ENCODE results near the gene HNF1B.

Gene HNF1B

GRCh38 chr17:37718324-37719048 lies 26.4 kb downstream of the HNF1B start:
- CTCF ChIA-PET = interaction anchor here (0.8 to 1.2 kb wide), 2 partner anchors 14 to 34 kb away, joined by 3 read pairs; no protein-coding TSS in a partner anchor
- POLR2A ChIA-PET = no interaction called here

GRCh38 chr17:37717627-37718323 lies 27.1 kb downstream of the HNF1B start:
- Histone ChIP-seq H3K4me1 (ENCODE audit: control extremely low read depth in 1 of 4, control insufficient read depth in 4 of 4, insufficient read depth in 4 of 4, low read length in 3 of 4) (no peaks in the 10 kb centered on the region), H3K27me3 (replicated peaks in 2 of 5; ENCODE audit: control insufficient read depth in 4 of 5, insufficient read depth in 5 of 5, low read length in 4 of 5) (peaks cover 0 to 34% (median 9%) of the 10 kb centered on the region in 5 experiments), H3K4me3 (ENCODE audit: control insufficient read depth in 1 of 7, extremely low read depth in 1 of 7, insufficient read depth in 4 of 7, low read depth in 2 of 7, low read length in 6 of 7) (no peak overlapping the region), H3K27ac (ENCODE audit: insufficient read depth in 1 of 2, low read depth in 1 of 2, low read length in 2 of 2, poor library complexity in 1 of 2, severe bottlenecking in 2 of 2) (no peak overlapping the region), H3K9me3 (ENCODE audit: control extremely low read depth in 1 of 5, control insufficient read depth in 4 of 5, insufficient read depth in 2 of 5, low read depth in 1 of 5, low read length in 4 of 5) (no peaks in the 10 kb centered on the region), H3K36me3 (ENCODE audit: control insufficient read depth in 4 of 4, insufficient read depth in 4 of 4, low read length in 3 of 4) (no peaks in the 10 kb centered on the region)
- ChIA-PET POLR2A (no interaction called here), CTCF (interaction anchor here (0.8 to 1.2 kb wide), 2 partner anchors 13 to 33 kb away, joined by 3 read pairs; no protein-coding TSS in a partner anchor)
- DNase-seq = no peak
- 100% methylated on average over 3 of the region's 3 CpGs for WGBS (ENCODE audit: insufficient coverage)

More at GRCh38 chr17:37718324-37719048, 26.4 kb downstream of the HNF1B start:
- DNase-seq = no peak
- Histone ChIP-seq H3K9me3 (ENCODE audit: control extremely low read depth in 1 of 5, control insufficient read depth in 4 of 5, insufficient read depth in 2 of 5, low read depth in 1 of 5, low read length in 4 of 5) (no peaks in the 10 kb centered on the region), H3K4me1 (ENCODE audit: control extremely low read depth in 1 of 4, control insufficient read depth in 4 of 4, insufficient read depth in 4 of 4, low read length in 3 of 4) (no peaks in the 10 kb centered on the region), H3K27ac (ENCODE audit: insufficient read depth in 1 of 2, low read depth in 1 of 2, low read length in 2 of 2, poor library complexity in 1 of 2, severe bottlenecking in 2 of 2) (no peak overlapping the region), H3K27me3 (replicated peaks in 2 of 5; ENCODE audit: control insufficient read depth in 4 of 5, insufficient read depth in 5 of 5, low read length in 4 of 5) (peaks cover 0 to 34% (median 7%) of the 10 kb centered on the region in 5 experiments), H3K4me3 (ENCODE audit: control insufficient read depth in 1 of 7, extremely low read depth in 1 of 7, insufficient read depth in 4 of 7, low read depth in 2 of 7, low read length in 6 of 7) (no peak overlapping the region), H3K36me3 (ENCODE audit: control insufficient read depth in 4 of 4, insufficient read depth in 4 of 4, low read length in 3 of 4) (no peaks in the 10 kb centered on the region)
- WGBS (ENCODE audit: insufficient coverage) = 97% methylated on average over 3 of the region's 3 CpGs

DNA sequence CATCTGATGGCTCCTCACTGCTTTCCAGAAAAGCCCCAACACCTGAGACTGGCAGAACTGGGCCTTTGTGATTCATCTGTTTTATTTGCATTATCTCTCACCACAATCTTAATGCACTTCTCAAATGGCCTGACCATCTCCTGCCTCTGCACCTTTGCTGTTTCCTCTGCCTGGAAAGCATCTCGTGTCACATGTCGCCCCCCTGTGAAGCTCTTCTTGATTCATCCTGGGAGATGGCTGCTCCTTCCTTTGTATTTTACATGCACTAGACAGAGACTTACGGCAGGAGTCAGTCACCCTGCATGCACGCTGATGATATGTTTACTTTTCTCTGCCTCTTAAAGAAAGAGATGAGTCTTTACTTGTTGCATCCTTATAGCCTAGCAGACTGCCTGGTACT lies 30.0 kb downstream of the HNF1B start:
- Histone ChIP-seq H3K9me3 (ENCODE audit: control extremely low read depth in 1 of 5, control insufficient read depth in 4 of 5, insufficient read depth in 2 of 5, low read depth in 1 of 5, low read length in 4 of 5) (no peaks in the 10 kb centered on the region), H3K27ac (ENCODE audit: insufficient read depth in 1 of 2, low read depth in 1 of 2, low read length in 2 of 2, poor library complexity in 1 of 2, severe bottlenecking in 2 of 2) (no peak overlapping the region), H3K4me1 (ENCODE audit: control extremely low read depth in 1 of 4, control insufficient read depth in 4 of 4, insufficient read depth in 4 of 4, low read length in 3 of 4) (peaks cover 0 to 4% (median 0%) of the 10 kb centered on the region in 4 experiments), H3K4me3 (ENCODE audit: control insufficient read depth in 1 of 7, extremely low read depth in 1 of 7, insufficient read depth in 4 of 7, low read depth in 2 of 7, low read length in 6 of 7) (no peak overlapping the region), H3K36me3 (ENCODE audit: control insufficient read depth in 4 of 4, insufficient read depth in 4 of 4, low read length in 3 of 4) (no peaks in the 10 kb centered on the region), H3K27me3 (replicated peaks in 2 of 5; ENCODE audit: control insufficient read depth in 4 of 5, insufficient read depth in 5 of 5, low read length in 4 of 5) (peaks cover 0 to 42% (median 9%) of the 10 kb centered on the region in 5 experiments)
- ChIA-PET POLR2A (no interaction called here), CTCF (no interaction called here)
- DNase-seq = no peak
- whole genome bisulfite sequencing (ENCODE audit: insufficient coverage) = 61% methylated on average over 4 of the region's 4 CpGs

GRCh38 chr17:37713624-37714023 lies 31.2 kb downstream of the HNF1B start:
- H3K4me3 ChIP-seq (ENCODE audit: control insufficient read depth in 1 of 7, extremely low read depth in 1 of 7, insufficient read depth in 4 of 7, low read depth in 2 of 7, low read length in 6 of 7) = no peak overlapping the region
- H3K27ac ChIP-seq (ENCODE audit: insufficient read depth in 1 of 2, low read depth in 1 of 2, low read length in 2 of 2, poor library complexity in 1 of 2, severe bottlenecking in 2 of 2) = no peak overlapping the region
- ChIA-PET POLR2A (no interaction called here), CTCF (interaction anchor here (0.9 to 1.9 kb wide), 3 partner anchors 9 to 45 kb away, joined by 3 to 4 read pairs (median 3); no protein-coding TSS in a partner anchor)
- peaks cover 0 to 4% (median 0%) of the 10 kb centered on the region in 4 experiments for H3K4me1 ChIP-seq (ENCODE audit: control extremely low read depth in 1 of 4, control insufficient read depth in 4 of 4, insufficient read depth in 4 of 4, low read length in 3 of 4)
- H3K9me3 ChIP-seq (ENCODE audit: control extremely low read depth in 1 of 5, control insufficient read depth in 4 of 5, insufficient read depth in 2 of 5, low read depth in 1 of 5, low read length in 4 of 5) = no peaks in the 10 kb centered on the region
- DNase-seq = no peak
- peaks cover 0 to 42% (median 8%) of the 10 kb centered on the region in 5 experiments for H3K27me3 ChIP-seq (replicated peaks in 2 of 5; ENCODE audit: control insufficient read depth in 4 of 5, insufficient read depth in 5 of 5, low read length in 4 of 5)
- H3K36me3 ChIP-seq (ENCODE audit: control insufficient read depth in 4 of 4, insufficient read depth in 4 of 4, low read length in 3 of 4) = no peaks in the 10 kb centered on the region
- 71% methylated on average over 1 of the region's 4 CpGs for whole genome bisulfite sequencing (ENCODE audit: insufficient coverage)

DNA sequence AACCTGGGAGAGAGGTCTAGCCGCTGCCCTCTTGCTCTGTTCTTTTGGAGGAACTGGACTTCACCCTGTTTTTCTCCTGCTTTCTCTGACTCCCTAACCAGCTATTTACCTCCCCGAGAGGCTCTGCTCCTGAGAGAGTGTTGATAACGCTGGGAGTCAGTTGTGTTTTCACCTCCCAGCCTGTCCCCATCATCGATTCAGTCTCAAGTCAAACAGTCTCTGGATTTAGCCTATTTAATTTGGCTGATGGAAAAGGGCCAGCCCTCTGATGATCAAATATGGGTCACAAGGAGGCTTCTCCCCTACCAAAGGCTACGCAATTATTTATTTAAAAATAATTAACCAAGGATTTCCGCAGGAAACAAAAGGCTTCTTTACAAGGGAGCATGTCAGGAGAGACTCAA lies 31.8 kb downstream of the HNF1B start:
- Histone ChIP-seq H3K36me3 (ENCODE audit: control insufficient read depth in 4 of 4, insufficient read depth in 4 of 4, low read length in 3 of 4) (no peaks in the 10 kb centered on the region), H3K4me1 (ENCODE audit: control extremely low read depth in 1 of 4, control insufficient read depth in 4 of 4, insufficient read depth in 4 of 4, low read length in 3 of 4) (peaks cover 0 to 4% (median 0%) of the 10 kb centered on the region in 4 experiments), H3K27me3 (replicated peaks in 2 of 5; ENCODE audit: control insufficient read depth in 4 of 5, insufficient read depth in 5 of 5, low read length in 4 of 5) (peaks cover 0 to 39% (median 6%) of the 10 kb centered on the region in 5 experiments), H3K9me3 (ENCODE audit: control extremely low read depth in 1 of 5, control insufficient read depth in 4 of 5, insufficient read depth in 2 of 5, low read depth in 1 of 5, low read length in 4 of 5) (no peaks in the 10 kb centered on the region), H3K27ac (ENCODE audit: insufficient read depth in 1 of 2, low read depth in 1 of 2, low read length in 2 of 2, poor library complexity in 1 of 2, severe bottlenecking in 2 of 2) (no peak overlapping the region), H3K4me3 (ENCODE audit: control insufficient read depth in 1 of 7, extremely low read depth in 1 of 7, insufficient read depth in 4 of 7, low read depth in 2 of 7, low read length in 6 of 7) (no peak overlapping the region)
- DNase-seq = no peak
- WGBS (ENCODE audit: insufficient coverage) = 93% methylated on average over 3 of the region's 6 CpGs
- ChIA-PET POLR2A (no interaction called here), CTCF (interaction anchor here (0.9 to 1.9 kb wide), 5 partner anchors 9 to 45 kb away, joined by 3 to 4 read pairs (median 3); no protein-coding TSS in a partner anchor)

GRCh38 chr17:37711113-37711512 lies 33.7 kb downstream of the HNF1B start:
- no peak for DNase-seq
- WGBS (ENCODE audit: insufficient coverage) = 97% methylated on average over 5 of the region's 6 CpGs
- ChIA-PET POLR2A (no interaction called here), CTCF (interaction anchor here (0.7 to 1.3 kb wide), 3 partner anchors 54 to 141 kb away, joined by 3 to 4 read pairs (median 3); no protein-coding TSS in a partner anchor)
- no peaks in the 10 kb centered on the region for H3K9me3 ChIP-seq (ENCODE audit: control extremely low read depth in 1 of 5, control insufficient read depth in 4 of 5, insufficient read depth in 2 of 5, low read depth in 1 of 5, low read length in 4 of 5)
- H3K36me3 ChIP-seq (ENCODE audit: control insufficient read depth in 4 of 4, insufficient read depth in 4 of 4, low read length in 3 of 4) = no peaks in the 10 kb centered on the region
- H3K4me3 ChIP-seq (ENCODE audit: control insufficient read depth in 1 of 7, extremely low read depth in 1 of 7, insufficient read depth in 4 of 7, low read depth in 2 of 7, low read length in 6 of 7) = no peak overlapping the region
- no peak overlapping the region for H3K27ac ChIP-seq (ENCODE audit: insufficient read depth in 1 of 2, low read depth in 1 of 2, low read length in 2 of 2, poor library complexity in 1 of 2, severe bottlenecking in 2 of 2)
- H3K27me3 ChIP-seq (replicated peaks in 2 of 5; ENCODE audit: control insufficient read depth in 4 of 5, insufficient read depth in 5 of 5, low read length in 4 of 5) = peaks cover 0 to 28% (median 6%) of the 10 kb centered on the region in 5 experiments
- H3K4me1 ChIP-seq (ENCODE audit: control extremely low read depth in 1 of 4, control insufficient read depth in 4 of 4, insufficient read depth in 4 of 4, low read length in 3 of 4) = peaks cover 0 to 4% (median 0%) of the 10 kb centered on the region in 4 experiments
